HG03103 (cell line): ENCODE data around the gene CCDC127.
"Not testable (repeated sequence)": the region's sequence is repeated elsewhere in the genome, so short reads cannot be mapped to it uniquely, and the experiment has no call there.

Source experiments
- ATAC-seq: cut with Tn5 transposase; IDR thresholded peaks from one replicate; pipeline ENCODE4 v1.9.1; 2021; ENCODE audit warnings: low read depth; ENCODE audit not compliant: unreplicated experiment

Gene CCDC127

DNA sequence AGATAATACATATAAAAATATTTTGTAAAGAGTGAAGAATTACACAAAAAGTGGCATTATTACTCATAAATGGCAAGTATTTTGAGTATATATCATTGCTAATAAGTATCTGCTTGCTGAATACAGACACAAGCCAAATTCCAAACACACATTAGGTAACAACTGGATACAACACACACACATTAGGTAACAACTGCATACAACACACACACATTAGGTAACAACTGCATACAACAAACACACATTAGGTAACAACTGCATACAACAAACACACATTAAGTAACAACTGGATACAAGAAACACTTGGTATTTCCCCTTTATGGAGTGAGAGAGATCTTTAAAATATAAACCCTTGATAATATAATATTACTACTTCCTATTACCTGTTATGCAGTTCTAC, 13.5 kb downstream of the CCDC127 start:
- ATAC-seq = no peak

DNA sequence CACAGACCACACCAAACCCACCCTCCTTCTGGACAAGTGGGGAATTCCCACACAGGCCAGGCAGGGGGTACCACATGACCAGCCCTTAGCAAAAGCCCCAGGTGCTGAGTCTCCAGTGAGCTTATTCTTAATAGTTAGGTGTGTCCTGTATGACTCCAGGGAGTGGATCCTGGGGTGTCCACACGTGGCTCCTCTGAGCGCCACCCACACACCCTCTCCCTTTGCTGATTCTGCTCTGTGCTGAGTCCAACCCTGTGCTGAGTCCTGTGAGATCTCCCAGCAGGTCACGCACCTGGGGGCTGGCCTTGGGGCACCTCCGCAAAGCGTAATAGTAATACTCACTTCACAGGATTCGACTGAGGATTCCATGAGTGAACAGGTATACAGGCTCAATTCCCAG, 14.0 kb downstream of the CCDC127 start:
- ATAC-seq = no peak

DNA sequence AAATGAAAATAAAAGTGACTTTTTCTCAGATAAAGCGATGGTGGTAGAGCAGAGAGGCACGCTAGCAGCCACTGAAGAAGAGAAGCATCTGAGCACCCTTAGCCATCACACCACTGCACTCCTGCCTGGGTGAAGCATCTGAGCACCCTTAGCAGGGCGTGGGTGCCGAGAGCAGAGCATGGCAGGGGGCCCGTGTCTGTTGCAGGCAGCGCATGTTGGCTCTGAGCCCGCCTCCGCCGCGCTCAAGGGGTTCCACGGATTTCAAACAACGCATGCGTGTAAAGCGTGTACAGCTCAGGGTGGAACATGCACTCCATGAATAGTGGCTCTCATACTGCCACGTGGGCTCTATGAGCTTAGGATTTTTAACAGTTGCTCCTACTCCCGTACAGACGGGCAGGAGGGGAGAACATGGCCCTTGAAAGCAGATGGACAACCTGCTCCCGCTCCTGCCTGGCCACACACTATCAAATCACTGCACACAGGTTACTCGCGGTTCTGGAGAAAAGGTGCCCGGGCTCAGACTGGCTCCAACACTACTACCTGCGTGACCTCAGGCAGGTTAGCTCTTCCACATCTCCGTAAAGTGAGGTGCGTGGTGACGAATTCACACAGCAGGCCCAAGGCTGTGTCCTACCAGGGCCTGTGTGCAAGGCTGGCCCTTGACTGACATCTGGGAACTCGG, 14.6 kb downstream of the CCDC127 start:
- ATAC-seq = no peak

DNA sequence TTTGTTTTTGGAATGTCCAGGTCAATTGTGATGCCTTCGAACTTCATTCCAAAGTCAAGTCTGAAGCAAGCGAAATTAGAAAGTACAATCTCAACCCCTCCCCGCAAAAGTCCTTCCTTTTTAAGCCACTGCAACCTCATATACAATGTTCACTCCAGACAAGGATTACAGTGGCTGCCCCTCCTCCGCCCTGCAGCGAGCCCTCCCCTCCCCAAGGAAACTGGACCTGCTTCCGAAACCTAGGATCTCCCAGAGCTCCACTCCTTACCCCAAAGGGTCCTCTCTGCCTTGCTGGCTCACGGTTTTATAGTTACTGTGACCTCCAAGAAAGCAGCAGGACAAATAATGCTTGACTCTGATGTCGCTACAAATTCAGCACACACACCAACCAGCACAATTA, 16.3 kb downstream of the CCDC127 start:
- no peak for ATAC-seq

DNA sequence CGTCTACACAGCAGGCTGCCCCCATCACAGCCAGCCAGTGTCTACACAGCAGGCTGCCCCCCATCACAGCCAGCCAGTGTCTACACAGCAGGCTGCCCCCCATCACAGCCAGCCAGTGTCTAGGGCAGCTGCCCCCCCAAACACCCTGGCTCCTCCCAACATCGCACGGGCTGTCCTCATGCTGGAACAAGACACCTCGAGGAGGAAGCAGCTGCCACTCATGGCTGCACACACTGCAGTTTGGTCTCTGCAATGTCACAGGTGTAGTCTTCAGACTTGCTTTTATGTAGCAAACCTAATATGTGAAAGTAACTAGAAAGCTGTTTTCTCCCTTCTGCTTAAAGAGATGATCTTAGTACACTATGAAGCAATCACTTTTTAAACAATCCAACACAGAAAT, 17.0 kb downstream of the CCDC127 start:
- ATAC-seq = no peak

DNA sequence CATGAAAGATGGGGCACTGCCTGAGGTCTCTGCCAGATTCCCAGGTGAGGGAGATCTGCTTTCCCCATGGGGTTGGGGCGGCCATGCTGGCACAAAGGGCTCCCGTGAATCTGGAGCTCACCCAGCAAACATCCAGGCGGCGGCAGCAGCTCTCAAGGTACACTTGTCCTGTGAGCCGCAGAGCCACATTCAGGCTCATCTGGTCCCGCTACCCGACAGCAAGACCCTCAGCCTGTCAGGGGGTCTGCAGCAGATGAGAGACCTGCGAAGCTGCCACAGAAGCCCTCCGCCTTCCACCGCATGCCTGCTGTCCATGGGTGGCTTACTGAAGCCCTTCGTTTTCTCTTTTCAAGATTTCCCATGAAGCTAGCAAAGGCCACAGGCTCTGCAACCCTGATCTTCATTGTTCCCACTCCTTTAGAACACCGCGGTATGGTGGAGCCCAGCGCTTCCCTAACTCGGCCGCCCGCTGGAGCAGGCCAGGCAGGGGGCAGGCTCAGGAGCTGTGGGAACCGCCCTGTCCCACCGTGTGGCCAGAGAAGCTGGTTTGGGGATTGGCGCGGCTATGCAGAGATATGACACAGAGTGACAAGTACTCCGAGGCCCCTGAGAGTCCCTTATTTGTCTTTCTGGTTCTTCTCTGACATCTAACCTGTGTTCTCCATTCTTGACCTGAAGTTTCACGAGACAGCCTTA, 17.9 kb downstream of the CCDC127 start:
- no peak for ATAC-seq

DNA sequence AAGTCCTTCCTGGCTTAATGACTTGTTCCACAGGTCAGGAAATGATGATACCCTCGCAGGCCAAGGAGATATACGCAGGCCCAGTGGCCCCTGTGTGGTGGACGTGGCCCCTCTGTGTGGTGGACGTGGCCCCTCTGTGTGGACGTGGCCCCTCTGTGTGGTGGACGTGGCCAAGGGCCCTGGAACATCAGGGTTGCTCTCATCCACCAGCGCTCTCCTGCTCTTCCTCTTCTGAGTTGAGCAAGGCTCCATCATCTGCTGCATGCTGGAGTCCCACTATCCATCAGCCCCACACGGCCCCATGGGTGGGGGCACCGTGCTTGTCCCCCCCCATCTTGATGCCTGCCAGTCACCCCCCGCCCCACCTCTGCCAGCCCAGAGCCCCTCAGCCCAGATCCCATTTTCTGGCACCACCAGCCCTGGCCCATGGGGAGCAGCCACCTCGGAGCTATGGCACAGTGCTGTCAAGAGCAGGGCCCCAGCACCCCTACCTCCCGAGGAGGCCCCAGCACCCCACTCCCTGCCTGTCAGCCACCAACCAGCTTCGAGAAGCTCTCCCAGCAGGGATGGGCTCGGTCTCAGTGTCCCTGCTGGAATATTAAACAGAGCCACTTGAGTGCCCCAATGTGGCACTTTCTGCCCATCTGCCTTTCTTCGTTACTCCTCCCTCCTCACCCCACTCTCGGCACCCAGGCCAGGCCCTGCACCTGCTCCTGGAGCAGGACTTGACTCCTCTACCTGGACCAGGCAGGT, 18.6 kb downstream of the CCDC127 start:
- ATAC-seq = no peak

DNA sequence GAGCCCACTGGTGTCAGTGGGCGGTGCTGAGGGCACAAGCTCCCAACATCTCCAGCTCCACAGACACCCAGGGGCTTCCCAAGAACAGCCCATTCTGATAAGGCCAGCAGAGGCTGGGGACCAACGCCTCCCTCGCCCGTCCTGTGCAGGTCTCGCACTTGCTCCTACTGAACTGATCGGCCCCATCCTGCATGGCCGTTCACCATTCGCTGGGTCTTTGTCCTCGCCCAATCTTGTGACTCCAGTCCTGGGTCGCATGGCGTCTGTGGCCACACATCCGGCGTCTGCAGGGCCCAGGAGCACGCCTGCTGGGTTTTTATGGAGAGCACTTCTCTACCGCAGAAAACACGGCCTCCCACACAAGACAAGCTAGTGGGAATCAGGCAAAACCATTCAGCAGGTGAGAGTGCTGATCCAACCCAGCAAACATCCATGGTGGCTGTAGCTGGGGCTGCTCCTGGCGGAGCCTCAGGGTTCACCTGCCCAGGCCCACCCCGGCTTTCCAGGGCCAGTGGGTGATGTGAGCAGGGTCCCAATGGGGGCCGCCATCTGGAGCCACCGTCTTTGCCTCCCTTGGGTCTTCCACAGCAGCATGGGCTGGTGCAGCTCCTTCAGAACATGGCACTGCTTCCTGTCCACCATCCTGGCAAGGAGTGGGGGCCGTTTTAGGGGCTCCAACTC, 19.3 kb downstream of the CCDC127 start:
- ATAC-seq = no peak

DNA sequence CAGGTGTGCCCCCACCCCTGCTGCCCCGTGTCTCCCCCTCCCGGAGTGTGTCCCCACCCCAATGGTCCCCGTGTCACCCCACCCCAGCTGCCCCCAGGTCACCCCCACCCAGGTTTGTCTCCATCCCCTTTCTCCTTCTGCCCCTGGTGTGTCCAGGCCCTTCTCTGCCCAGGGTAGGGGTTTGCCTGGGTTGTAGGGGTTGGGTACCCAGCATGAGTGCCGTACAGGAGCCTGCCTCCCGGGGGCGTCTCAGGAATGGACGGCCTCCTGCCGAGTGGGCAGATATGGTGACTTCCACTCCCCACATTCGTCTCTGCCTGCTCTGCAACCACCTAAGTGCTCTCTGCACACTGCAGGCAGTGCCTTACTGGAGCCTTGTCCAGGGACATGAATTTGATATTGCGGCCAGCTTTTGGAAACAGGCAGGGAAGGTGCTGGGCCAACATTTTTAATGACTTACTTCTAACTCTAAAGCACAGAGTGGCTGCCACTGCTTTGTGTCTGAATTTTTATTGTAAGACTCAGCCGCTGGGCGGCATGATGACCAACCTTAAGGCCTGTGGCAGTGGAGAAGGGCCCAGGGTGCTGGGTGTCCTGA, 20.0 kb downstream of the CCDC127 start:
- ATAC-seq = no peak

DNA sequence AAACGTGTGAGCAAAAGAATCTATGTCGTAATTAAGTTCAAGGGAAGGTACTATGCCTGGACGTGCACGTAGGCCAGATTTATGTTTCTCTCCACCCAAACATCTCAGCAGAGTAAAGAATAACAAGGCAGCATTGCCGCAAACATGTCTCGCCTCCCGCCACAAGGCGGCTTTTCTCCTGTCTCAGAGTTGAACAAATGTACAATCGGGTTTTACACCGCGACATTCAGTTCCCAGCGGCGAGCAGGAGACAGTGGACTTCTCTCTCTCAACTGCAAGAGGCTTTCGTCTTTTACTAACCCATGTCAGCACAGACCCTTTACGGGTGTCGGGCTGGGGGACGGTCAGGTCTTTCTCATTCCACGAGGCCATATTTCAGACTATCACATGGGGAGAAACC, 20.9 kb downstream of the CCDC127 start:
- ATAC-seq = not testable (repeated sequence)

DNA sequence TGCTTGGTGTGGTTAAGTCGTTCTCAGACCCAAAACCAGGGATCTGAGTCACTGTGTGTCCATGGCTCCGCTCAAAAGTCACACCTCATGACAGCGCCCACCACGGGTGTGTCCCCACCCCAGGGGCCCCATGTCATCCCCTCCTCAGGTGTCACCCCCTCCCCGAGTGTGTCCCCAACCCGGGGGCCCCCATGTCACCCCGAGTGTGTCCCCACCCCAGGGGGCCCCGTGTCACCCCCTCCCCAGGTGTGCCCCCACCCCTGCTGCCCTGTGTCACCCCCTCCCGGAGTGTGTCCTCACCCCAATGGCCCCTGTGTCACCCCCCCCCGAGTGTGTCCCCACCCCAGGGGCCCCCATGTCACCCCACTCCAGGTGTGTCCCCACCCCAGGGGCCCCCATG, 21.6 kb downstream of the CCDC127 start:
- ATAC-seq = no peak

DNA sequence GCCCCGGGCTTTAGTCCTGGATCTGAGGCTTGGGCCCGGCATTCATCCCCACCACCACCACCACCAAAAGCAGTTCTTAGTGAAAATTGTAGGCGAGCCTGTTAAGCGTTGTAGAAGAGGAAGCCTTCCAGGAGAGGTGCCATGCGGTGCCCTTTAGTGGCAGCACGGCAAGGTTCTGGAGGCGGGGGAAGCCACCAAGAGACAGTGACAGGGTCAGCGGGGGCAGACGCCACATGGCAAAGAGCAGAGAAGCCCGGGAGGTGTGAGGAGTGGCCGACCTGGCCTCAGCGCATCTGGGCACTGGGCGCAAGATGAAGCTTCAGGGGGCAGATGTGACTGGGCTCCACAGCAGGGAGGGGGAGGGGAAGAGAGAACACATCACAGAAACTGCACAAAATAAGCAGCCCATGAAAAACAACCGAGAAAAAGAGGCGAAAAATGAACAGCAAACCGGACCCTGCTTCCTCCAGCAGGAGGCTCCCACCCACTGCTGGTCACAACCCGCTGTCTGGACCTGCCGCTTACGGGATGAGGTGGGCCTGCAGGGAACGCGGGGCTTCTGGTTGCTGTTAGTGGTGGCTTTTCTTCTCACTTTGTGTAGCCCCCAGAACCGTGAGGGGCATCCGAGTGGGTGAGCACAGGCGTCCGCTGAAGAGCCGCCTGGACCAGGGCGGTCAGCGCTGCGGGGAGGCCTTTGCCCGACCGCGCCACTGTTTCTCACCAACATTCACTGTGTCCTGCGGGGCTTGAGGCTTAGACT, 22.4 kb downstream of the CCDC127 start:
- ATAC-seq = no peak

DNA sequence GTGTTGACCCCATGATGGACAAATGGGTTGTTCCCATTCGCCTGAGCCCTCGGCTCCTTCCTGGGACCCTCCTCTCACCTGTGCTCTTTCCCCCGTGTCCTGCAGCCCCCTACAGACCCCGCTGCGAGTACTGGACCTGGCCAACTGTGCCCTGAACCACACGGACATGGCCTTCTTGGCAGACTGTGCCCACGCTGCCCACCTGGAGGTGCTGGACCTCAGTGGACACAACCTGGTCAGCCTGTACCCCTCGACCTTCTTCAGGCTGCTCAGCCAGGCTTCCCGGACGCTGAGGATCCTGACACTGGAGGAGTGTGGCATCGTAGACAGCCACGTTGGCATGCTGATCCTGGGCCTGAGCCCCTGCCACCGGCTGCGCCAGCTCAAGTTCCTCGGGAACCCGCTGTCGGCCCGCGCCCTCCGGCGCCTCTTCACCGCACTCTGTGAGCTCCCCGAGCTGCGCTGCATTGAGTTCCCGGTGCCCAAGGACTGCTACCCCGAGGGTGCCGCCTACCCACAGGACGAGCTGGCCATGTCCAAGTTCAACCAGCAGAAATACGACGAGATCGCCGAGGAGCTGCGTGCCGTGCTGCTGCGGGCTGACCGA, 23.2 kb downstream of the CCDC127 start:
- ATAC-seq = no peak

DNA sequence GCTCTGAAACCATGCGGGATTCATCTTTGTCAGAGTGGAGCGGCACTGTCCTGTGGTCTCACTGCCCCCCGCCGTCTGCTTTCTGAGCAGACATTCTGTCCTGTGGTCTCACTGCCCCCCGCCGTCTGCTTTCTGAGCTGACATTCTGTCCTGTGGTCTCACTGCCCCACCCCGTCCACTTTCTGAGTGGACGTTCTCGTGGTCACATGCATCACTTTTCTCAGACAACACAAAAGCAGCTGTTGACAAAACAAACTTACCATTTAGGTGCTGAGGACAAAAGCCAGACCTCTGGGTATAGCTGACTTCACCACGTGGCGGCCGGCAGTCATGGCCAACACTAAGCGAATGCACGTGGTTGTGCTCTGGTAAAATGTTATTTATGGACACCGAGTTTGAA, 23.9 kb downstream of the CCDC127 start:
- ATAC-seq = no peak

DNA sequence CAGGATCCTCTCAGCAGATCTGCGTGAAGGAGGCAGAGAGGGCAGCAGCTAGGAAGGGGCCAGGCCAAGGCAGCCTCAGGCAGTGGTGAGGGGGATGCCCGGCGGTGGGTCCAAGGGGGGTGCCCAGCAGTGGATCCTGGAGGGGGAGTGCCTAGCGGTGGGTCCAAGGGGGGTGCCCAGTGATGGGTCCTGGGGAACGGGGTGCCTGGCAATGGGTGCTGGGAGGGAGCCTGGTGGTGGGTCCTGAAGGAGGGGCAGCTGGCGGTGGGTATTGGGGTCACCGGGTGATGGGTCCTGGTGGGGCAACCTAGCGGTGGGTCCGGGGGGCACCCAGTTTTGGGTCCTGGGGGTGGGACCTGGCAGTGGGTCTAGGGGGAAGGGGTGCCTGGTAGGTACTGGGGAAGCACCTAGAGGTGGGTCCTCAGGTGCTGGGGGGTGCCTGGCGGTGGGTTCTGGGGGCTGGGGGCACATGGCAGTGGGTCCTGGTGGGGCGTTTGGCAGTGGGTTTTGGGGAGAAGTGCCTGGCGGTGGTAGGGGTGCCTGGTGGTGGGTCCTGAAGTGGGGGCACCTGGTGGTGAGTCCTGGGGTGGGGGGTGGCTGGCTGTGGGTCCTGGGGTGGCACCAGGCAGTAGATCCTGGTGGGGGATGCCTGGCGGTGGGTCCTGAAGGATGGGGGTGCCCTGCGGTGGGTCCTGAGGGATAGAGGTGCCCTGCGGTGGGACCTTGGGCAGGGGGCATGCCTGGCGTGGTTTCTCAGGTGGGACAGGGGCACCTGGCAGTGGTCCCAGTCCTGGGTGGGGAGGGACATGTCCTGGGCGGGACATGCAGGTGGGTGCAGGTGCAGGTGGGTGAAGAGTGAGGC, 24.8 kb downstream of the CCDC127 start:
- no peak for ATAC-seq

DNA sequence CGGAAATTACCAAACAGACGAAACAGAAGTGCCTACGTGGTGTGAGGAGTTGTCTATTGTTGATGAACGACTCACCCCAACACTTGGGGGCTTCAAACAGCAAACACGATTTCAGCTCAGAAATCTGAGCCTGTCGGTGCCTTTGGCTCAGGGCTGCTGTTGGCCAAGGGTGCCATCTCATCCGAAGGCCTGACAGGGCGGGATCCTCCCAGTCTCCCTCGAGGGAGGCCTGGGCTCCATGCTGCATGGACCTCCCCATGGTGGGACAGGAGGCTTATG, 25.3 kb downstream of the CCDC127 start:
- ATAC-seq = no peak

DNA sequence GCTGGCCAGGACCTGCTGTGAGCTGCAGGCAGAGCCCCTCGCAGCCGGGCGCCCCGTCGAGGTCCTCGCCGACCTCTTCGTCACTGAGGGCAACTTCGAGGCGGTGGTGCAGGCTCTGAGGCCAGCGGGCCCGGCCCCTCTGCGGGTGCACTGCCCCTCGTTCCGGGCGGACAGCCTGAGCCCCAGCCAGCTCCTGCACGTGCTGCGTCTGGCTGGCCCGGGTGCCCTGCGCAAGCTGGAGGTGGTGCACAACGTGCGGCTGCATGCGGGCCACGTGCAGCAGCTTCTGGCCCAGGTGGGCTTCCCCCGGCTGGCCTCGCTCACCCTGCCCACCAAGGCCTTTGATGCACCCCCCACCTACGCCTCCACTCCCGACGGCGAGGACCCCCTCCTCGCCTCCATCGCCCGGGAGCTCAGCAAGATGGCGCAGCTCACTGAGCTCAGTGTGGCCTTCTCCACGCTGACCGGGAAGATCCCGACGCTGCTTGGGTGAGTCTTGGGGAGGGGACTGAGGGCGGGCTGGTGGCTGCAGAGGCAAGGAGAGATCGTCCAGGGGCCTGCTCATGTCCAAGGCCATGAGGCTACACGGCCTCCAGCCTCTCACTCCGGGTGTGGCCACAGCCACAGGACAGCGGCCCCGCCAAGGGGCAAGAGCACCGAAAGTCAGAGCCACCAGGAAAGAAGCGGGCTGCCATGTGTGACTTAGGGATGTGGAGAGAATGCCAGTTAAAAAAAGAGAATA, 25.8 kb downstream of the CCDC127 start:
- no peak for ATAC-seq
